HK-2 (cell line): ENCODE measurements around the gene AXL.
A peak's percentile ranks its signal among the peaks of the same experiment; 100 is the strongest.
"Not testable (repeated sequence)": the region's sequence is repeated elsewhere in the genome, so short reads cannot be mapped to it uniquely, and the experiment has no call there.

ENCODE experiments used
- DNase-seq: peaks from one replicate; pipeline ENCODE4 v3.0.0-alpha.2; 2018; ENCODE audit not compliant: unreplicated experiment

The AXL gene

GRCh38 chr19:41218615-41219507, at the start of gene AXL:
Gene AXL, plus strand, starts transcription at chr19:41219223. Its CDS starts 170 bp downstream, at chr19:41219393.
- DNase-seq: peak; percentile 73

DNA sequence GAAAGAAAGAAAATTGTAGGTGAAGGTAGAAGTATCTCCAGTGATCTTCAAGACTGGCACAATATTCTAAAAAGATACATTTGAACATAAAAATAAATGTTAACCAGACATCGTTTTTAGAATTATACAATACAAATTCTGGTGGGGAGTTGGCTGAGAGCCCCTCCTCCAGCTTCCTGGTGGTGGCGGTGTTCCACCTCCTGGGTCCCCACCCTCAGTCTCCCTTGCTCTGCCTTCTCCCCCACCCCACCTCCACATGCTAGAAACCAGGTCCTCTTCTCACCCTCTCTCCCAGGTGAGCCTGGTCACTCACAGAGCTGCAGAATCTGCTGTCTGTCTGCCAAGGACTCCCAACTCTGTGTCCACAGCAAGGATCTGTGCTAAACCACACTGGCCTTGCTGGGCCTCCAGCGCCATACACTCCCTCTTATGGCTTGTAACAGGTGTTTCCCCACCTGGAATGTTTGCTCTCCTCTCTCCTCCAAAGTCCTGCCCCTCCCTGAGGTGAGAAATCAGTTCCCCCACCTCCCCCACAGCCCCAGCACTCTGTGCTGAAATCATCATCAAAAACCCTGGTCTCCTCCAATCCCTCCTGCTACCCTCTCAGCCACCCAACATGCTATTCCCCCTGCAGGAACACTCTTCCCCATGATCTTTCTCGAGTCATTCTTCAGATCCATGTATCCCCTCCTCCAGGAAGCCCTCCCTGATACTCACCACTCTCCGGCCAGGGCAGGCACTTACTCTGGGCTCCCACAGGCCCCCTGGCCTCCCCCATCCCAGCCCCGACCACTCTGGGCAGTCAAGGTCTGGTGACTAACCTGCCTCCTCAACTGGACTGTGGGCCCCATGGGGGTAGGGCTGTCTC, 46.5 kb upstream of the AXL start:
- DNase-seq: no peak

DNA sequence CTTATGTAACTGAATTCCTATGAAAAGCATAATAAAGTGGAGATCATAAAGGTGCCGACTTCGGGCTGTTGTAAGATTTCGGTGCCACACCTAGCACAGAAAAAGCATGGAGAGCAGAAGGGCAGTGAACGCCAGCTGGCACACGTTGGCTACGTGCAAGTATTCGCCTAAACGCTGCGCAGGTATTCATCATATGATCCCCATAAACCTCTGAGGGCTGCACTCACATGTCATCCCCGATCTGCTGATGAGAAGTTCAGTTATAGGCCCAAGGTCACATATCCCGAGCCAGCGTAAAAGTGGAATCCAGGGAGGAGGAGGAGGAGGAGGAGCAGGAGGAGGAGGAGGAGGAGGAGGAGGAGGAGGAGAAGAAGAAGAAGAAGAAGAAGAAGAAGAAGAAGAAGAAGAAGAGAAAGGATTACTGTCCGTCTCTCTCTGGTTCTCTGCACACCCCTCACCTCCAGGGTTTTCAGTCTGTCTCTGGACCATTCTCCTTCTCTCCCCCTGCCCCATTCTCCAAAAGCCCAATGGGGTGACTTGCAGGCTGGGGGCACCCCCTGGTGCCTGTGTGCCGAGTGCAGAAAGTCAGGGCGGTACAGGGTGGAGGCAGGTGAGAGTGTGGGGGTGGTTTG, 44.6 kb upstream of the AXL start:
- no peak for DNase-seq

DNA sequence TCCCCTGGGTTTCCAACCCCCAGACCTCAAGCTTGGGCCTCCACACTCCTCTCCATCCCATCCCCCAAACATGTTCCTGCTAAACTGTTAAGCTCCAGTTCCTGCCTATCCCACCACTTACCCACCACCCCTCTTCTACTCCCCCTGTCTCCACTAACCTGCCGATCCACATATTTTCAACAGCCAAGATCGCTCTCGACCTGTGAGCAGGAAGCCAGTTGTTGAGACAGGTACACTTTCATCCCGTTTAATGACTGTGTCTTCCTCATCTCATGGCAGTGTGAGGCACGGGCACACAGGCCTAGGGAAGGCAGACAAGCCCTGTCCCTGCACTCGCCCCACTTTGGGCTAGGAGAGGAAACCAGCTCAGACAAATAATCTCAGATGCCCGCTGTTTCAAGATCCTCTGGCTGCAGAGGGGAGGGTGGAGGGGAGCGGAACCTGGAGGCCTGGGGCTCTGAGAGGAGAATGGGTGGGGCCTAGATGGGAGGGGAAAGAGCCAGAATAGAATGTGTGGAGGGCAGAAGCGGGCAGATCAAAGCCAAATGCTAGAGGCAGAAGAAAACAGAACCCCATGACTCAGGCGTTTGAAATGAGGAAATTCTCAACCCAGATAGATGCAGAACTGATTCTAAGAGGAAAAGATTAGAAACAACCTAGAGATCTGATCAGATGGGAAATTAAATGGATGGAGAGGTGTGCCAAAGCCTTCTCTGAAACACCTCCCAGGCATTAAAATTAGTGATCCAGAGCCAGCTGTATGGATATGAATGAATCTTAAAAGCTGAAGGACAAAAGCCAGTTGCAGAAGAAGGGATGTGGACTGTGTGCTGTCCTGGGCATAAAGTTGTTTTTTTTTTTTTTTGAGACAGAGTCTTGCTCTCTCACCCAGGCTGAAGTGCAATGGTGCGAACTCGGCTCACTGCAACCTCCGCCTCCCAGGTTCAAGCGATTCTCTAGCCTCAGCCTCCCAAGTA, 42.9 kb upstream of the AXL start:
- peak; percentile 69 for DNase-seq

DNA sequence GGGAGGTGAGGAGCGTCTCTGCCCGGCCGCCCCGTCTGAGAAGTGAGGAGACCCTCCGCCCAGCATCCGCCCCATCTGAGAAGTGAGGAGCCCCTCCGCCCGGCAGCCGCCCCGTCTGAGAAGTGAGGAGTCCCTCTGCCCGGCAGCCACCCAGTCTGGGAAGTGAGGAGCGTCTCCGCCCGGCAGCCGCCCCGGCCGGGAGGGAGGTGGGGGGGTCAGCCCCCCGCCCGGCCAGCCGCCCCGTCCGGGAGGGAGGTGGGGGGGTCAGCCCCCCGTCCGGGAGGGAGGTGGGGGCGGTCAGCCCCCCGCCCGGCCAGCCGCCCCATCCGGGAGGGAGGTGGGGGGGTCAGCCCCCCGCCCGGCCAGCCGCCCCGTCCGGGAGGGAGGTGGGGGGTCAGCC, 38.9 kb upstream of the AXL start:
- DNase-seq: not testable (repeated sequence)

- DNase-seq: no peak
Observed at GRCh38 chr19:41186971-41187883, 31.8 kb upstream of the AXL start.

GRCh38 chr19:41187884-41188279, 31.1 kb upstream of the AXL start:
- DNase-seq: no peak

DNA sequence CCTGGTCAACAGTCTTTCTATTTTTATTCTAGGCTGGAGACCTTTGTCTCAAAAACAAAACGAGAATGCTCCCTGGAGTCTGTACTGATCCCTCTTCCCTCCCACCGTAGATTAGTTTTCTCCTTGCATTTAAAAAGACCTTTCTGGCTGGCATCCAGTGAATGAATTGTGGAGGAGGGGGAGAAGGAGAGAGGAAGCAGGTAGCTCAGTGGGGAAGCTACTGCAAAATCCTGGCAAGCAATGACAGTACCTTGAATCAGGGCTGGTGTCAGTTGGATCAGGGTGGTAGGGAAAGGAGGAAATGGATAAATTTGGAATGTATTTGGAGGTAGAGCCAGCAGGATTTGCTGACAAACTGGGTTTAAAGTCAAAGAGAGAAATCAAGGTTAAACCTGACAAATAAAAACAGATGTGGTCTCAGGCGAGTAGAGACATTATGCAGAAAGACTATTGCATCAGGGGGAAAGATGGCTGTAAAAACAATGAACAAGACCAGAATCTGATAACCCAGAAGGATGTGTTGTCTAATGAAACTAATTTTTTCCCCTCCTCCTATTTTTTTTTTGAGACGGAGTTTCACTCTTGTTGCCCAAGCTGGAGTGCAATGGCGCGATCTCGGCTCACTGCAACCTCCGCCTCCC, 29.5 kb upstream of the AXL start:
- no peak for DNase-seq

DNA sequence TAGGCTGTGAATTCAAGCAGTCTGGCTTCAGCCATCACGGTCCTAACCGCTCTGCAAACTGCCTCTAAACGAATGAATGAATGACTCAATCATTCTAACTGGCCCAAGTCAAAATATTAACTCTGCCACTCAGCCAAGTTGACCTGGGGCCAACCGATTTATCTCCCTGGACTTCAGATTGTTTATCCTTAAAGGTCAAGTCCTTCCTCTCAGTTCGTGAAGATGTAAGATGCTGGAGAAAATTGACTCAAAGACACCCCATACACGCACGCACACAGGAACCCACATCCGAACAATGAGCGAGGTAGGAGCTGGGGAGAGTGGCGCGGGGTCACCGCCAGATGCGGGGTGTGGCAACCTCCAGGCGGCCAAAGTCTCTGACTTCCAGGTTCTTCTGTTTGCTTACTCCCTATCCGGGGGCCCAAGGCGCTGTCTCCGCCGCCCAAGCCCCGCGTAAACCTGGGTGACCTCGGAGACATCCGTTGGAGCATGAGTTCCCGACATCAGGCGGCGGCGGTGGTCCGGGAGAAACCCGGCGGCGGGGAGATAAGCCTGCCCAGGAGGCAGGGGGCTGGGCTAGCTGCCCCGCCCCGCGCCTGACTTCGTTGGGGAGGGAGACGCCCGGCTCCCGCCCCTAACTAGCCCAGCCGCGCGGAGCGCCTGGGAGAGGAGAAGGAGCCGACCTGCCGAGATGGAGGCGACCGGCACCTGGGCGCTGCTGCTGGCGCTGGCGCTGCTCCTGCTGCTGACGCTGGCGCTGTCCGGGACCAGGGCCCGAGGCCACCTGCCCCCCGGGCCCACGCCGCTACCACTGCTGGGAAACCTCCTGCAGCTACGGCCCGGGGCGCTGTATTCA, 26.2 kb upstream of the AXL start, which contains the start of gene CYP2S1:
Gene CYP2S1 (plus strand): TSS at position 646 of the 856 bp plus-strand sequence. CDS start 46 bp downstream, at position 692.
- peak; percentile 62 for DNase-seq

DNA sequence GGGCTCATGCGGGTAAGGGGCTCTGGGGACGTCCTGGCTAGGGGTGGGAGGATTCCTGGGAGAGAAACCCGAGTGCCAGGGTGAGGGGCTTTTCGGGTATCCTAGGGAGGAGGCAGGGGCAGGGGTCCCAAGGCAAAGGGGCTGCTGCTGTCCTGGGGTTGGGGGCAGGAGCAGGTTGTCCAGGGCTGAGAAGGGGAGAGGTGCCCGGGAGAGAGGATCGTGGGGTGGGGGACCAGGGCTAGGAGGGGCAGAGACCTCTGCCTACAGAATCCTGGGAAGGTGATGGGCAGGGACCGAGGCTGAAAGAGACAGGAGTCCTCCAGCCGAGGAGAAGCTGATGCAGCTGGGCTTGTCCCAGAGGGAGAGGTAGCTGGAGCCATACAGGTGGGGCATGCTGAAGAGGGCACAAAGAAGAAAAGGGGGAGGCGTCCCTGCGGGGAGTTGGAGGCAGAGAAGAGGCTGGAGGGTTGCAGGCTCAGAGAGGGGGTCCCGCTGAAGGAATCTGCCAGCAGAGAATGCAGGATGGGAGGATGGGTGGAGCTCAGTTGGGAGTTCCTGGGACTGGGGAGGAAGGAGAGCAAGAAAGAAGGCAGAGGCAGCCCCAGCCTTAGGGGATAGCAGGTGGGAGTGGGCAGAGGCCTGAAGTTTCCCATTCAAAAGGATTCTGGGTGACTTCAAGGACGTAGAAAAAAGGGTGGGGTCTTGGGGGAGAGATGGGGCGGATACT, 25.4 kb upstream of the AXL start:
- DNase-seq: no peak

GRCh38 chr19:41194157-41194552, 24.9 kb upstream of the AXL start:
- DNase-seq: no peak

- DNase-seq: no peak
Observed at GRCh38 chr19:41195675-41196497, 23.1 kb upstream of the AXL start.

DNA sequence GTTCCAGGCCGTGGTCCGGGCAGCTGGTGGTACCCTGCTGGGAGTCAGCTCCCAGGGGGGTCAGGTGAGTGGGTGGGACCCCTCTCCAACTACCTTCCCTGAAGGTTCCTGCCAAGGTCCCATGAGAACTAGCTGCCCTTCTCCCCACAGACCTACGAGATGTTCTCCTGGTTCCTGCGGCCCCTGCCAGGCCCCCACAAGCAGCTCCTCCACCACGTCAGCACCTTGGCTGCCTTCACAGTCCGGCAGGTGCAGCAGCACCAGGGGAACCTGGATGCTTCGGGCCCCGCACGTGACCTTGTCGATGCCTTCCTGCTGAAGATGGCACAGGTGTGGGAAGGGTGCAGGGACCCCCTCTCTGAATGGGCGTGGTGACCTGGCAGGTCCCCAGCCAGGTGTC, 20.5 kb upstream of the AXL start:
- no peak for DNase-seq

DNA sequence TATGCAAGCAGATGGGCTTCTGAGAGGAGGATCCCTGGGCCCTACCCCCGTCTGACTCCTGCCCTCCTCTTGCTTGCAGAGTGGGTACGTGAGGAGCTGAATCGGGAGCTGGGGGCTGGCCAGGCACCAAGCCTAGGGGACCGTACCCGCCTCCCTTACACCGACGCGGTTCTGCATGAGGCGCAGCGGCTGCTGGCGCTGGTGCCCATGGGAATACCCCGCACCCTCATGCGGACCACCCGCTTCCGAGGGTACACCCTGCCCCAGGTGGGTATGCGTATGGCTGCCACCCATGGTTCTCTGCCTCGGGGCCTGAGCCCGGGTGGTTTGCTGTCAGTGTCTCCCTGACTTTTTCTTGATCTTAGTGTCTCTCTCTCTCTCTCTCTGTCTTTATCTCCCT, 15.7 kb upstream of the AXL start:
- DNase-seq: no peak

- peak; percentile 82 for DNase-seq
Observed at GRCh38 chr19:41204338-41204737, 14.7 kb upstream of the AXL start.

DNA sequence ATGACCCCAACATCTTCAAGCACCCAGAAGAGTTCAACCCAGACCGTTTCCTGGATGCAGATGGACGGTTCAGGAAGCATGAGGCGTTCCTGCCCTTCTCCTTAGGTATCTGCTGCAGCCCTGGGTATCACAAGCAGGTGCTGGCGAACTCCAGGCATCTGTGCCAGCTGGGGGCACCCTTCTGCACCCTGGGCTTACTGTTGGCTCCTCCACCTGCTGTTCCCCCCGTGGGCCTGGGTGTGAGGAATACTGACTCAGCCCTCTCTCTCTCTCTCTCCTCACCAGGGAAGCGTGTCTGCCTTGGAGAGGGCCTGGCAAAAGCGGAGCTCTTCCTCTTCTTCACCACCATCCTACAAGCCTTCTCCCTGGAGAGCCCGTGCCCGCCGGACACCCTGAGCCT, 13.0 kb upstream of the AXL start:
- DNase-seq: peak; percentile 61

GRCh38 chr19:41206456-41206855, 12.6 kb upstream of the AXL start:
- no peak for DNase-seq
